Spleen (tissue), 11 donors: ENCODE results near the gene PARD3B. TPM values are rescaled to one million over a fixed set of nuclear protein-coding genes. Genes with fewer than 3 reads are reported as not detected.
"Not testable (repeated sequence)": the region's sequence is repeated elsewhere in the genome, so short reads cannot be mapped to it uniquely, and the experiment has no call there.

Experiments
- DNase-seq: peaks from one replicate; pipeline ENCODE4 v3.0.0-alpha.2; 2020
- H3K27ac ChIP-seq, 8 donors: fragments of 200-600 bp; sonication (generic) in 7 of 8; 1 replicate in 4 of 8; 2 replicates in 4 of 8; pipeline versions ENCODE4 v1.5.0 to v1.8.0; 2016 to 2021; ENCODE audit warnings: inconsistent platforms in 4 of 8, mild to moderate bottlenecking in 4 of 8, moderate library complexity in 1 of 8
- H3K27me3 ChIP-seq, 7 donors: fragments of 200-600 bp; sonication (generic) in 6 of 7; replicated peaks in 1 of 7; 1 replicate in 4 of 7; 2 replicates in 3 of 7; pipeline versions ENCODE4 v1.5.0 to v1.8.0; 2016 to 2021; ENCODE audit warnings: inconsistent platforms in 3 of 7, mild to moderate bottlenecking in 1 of 7
- H3K36me3 ChIP-seq, 6 donors: fragments of 200-600 bp; sonication (generic) in 5 of 6; 1 replicate in 4 of 6; 2 replicates in 2 of 6; pipeline versions ENCODE4 v1.5.0 to v1.8.0; 2016 to 2021; ENCODE audit warnings: inconsistent platforms in 2 of 6
- H3K4me1 ChIP-seq, 6 donors: fragments of 200-600 bp; sonication (generic) in 5 of 6; 1 replicate in 3 of 6; 2 replicates in 3 of 6; pipeline versions ENCODE4 v1.5.0 to v1.8.0; 2016 to 2021; ENCODE audit warnings: inconsistent platforms in 3 of 6
- H3K4me3 ChIP-seq, 8 donors: fragments of 200-600 bp; sonication (generic) in 7 of 8; 1 replicate in 4 of 8; 2 replicates in 4 of 8; pipeline versions ENCODE4 v1.5.0 to v1.8.0; 2016 to 2021; ENCODE audit warnings: inconsistent platforms in 4 of 8, mild to moderate bottlenecking in 4 of 8, moderate library complexity in 2 of 8
- H3K9me3 ChIP-seq, 8 donors: fragments of 200-600 bp; sonication (generic) in 7 of 8; 1 replicate in 4 of 8; 2 replicates in 4 of 8; pipeline versions ENCODE4 v1.5.0 to v1.8.0; 2016 to 2021; ENCODE audit warnings: inconsistent platforms in 4 of 8
- POLR2A ChIP-seq, 3 donors: fragments of 450-650 bp; IDR thresholded peaks; one replicate each; pipeline ENCODE4 v1.5.1; 2017; ENCODE audit warnings: antibody characterized with exemption in 3 of 3, mild to moderate bottlenecking in 1 of 3
- POLR2AphosphoS5 ChIP-seq, 3 donors: sonication (generic); formaldehyde crosslinking; IDR thresholded peaks; one replicate each; pipeline ENCODE4 v1.5.1; 2017; ENCODE audit warnings: antibody characterized with exemption in 3 of 3
- WGBS, 5 donors: extraction: QIAGEN DNeasy Blood & Tissue Kit in 3 of 5; methylation state at CpG; one replicate each; pipeline versions ENCODE4 v1.1.5 to v1.1.7; 2013 to 2018; 5-methylcytosine and 5-hydroxymethylcytosine counted together
- intact Hi-C: fragments of 100-400 bp; cut with DNase I; formaldehyde crosslinking; loops from one replicate; pipeline ENCODE4 v1.15.0; 2023; ENCODE audit warnings: low total_unique reads
- polyA plus RNA-seq, 3 donors: library from polyadenylated mRNA; stranded (reverse); fragments of 200-250 nt; gene quantifications; one replicate each; pipeline ENCODE4 v1.2.1, GENCODE V29; 2013
- total RNA-seq, 7 donors: library from RNA; depleted of rRNA in 3 of 7; stranded (reverse); fragments of >200 nt in 3 of 7; fragmentation: NEBNext Ultra II Directional in 4 of 7; extraction: Animal tissue kit (Norgen Biotek cat#: 25700) in 4 of 7; gene quantifications; one replicate each; pipeline versions ENCODE4 v1.1.0 to v1.2.1, GENCODE V29; 2016 to 2021
- TF ChIP-seq, protein P1 (sequence below), 11 experiments: fragments of 200-600 bp in 7 of 11; fragments of 450-650 bp in 4 of 11; sonication (generic) in 4 of 11; IDR thresholded peaks in 8 of 11; conservative IDR thresholded peaks in 3 of 11; 1 replicate in 7 of 11; 2 replicates in 4 of 11; pipeline versions ENCODE4 v1.4.0 to v1.8.0; 2016 to 2021; ENCODE audit warnings: antibody characterized with exemption in 11 of 11, inconsistent platforms in 4 of 11, mild to moderate bottlenecking in 1 of 11
- donor health status: healthy with polysubstance abuse.
- donor health status: DM: no; HTN: no; CAD: no; lungs with moderate emphysema.
- donor health status: DM: no; HTN: no; CAD: no.
- donor health status: Bipolar disorder and iron deficiency.
- donor health status: healthy.
- donor health status: DM: no; HTN: no; CAD: no.
- donor health status: DM: yes; HTN: yes; CAD: no.

Gene PARD3B
- total and polyA plus RNA-seq, 10 donors = 0.85 to 27.8 (median 14.7) TPM

GRCh38 chr2:204551512-204551863, 6.2 kb downstream of the PARD3B start:
- intact Hi-C loops = no loop called here
- H3K4me3 ChIP-seq = no peak overlapping the region
- no peak for DNase-seq
- TF ChIP-seq POLR2AphosphoS5 (IDR thresholded peaks at IDR 0.05) (no peak), POLR2A (IDR thresholded peaks at IDR 0.05) (no peak)
- TF ChIP-seq, protein P1, sequence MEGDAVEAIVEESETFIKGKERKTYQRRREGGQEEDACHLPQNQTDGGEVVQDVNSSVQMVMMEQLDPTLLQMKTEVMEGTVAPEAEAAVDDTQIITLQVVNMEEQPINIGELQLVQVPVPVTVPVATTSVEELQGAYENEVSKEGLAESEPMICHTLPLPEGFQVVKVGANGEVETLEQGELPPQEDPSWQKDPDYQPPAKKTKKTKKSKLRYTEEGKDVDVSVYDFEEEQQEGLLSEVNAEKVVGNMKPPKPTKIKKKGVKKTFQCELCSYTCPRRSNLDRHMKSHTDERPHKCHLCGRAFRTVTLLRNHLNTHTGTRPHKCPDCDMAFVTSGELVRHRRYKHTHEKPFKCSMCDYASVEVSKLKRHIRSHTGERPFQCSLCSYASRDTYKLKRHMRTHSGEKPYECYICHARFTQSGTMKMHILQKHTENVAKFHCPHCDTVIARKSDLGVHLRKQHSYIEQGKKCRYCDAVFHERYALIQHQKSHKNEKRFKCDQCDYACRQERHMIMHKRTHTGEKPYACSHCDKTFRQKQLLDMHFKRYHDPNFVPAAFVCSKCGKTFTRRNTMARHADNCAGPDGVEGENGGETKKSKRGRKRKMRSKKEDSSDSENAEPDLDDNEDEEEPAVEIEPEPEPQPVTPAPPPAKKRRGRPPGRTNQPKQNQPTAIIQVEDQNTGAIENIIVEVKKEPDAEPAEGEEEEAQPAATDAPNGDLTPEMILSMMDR (IDR thresholded peaks at IDR 0.05 in 8 of 11, conservative IDR thresholded peaks at IDR 0.05 in 3 of 11) = no peak
- H3K36me3 ChIP-seq = no peaks in the 10 kb centered on the region
- WGBS, 5 donors = 80 to 88% (median 84%) methylated on average over 3 of the region's 3 CpGs
- peaks cover 0 to 6% (median 0%) of the 10 kb centered on the region in 7 donors for H3K27me3 ChIP-seq
- H3K27ac ChIP-seq = no peak overlapping the region
- H3K4me1 ChIP-seq = peaks cover 0 to 9% (median 0%) of the 10 kb centered on the region in 6 donors
- no peaks in the 10 kb centered on the region for H3K9me3 ChIP-seq

GRCh38 chr2:204557604-204558003, 12.3 kb downstream of the PARD3B start:
- Histone ChIP-seq H3K4me1 (no peaks in the 10 kb centered on the region), H3K36me3 (no peaks in the 10 kb centered on the region), H3K9me3 (peaks cover 0 to 14% (median 4%) of the 10 kb centered on the region in 8 donors), H3K4me3 (no peak overlapping the region), H3K27me3 (no peaks in the 10 kb centered on the region), H3K27ac (no peak overlapping the region)
- WGBS, 5 donors = 80 to 91% (median 87%) methylated on average over 1 of the region's 1 CpG
- TF ChIP-seq POLR2A (IDR thresholded peaks at IDR 0.05) (no peak), POLR2AphosphoS5 (IDR thresholded peaks at IDR 0.05) (no peak)
- TF ChIP-seq, protein P1 (IDR thresholded peaks at IDR 0.05 in 8 of 11, conservative IDR thresholded peaks at IDR 0.05 in 3 of 11) = no peak
- intact Hi-C loops = no loop called here
- no peak for DNase-seq

DNA sequence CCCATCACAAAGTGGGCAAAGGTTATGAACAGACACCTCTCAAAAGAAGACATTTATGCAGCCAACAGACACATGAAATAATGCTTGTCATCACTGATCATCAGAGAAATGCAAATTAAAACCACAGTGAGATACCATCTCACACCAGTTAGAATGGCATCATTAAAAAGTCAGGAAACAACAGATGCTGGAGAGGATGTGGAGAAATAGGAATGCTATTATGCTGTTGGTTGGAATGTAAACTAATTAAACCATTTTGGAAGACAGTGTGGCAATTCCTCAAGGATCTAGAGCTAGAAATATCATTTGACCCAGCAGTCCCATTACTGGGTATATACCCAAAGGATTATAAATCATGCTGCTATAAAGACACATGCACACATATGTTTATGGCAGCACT, 14.1 kb downstream of the PARD3B start:
- DNase-seq, H3K4me3 ChIP-seq, H3K27me3 ChIP-seq, H3K4me1 ChIP-seq, H3K36me3 ChIP-seq, H3K27ac ChIP-seq, intact Hi-C loops: not testable (repeated sequence)
- peaks cover 0 to 14% (median 4%) of the 10 kb centered on the region in 8 donors for H3K9me3 ChIP-seq

DNA sequence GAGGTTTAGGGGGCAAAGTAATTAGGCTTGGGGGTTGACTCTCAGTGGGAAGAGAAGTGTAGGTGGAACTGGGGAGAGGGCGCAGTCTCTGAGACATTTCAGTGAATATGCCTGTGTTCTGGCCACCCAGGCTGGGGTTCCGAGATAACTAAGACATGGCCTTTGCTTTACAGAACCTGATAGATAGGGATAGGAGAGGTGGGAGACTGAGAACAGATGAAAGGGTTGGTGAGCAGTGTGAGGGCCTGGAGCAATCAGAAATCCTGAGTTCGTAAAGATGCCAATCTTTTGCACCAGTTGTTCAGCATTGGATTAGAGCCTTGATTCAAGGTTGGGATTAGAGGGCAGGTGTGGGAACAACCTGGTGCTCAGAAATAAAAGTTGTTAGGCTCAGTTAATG, 15.6 kb downstream of the PARD3B start:
- Histone ChIP-seq H3K27me3 (no peaks in the 10 kb centered on the region), H3K4me3 (no peak overlapping the region), H3K9me3 (peaks cover 0 to 14% (median 4%) of the 10 kb centered on the region in 8 donors), H3K27ac (no peak overlapping the region), H3K36me3 (no peaks in the 10 kb centered on the region), H3K4me1 (no peaks in the 10 kb centered on the region)
- TF ChIP-seq POLR2A (IDR thresholded peaks at IDR 0.05) (no peak), POLR2AphosphoS5 (IDR thresholded peaks at IDR 0.05) (no peak)
- TF ChIP-seq, protein P1 (IDR thresholded peaks at IDR 0.05 in 8 of 11, conservative IDR thresholded peaks at IDR 0.05 in 3 of 11) = no peak
- no peak for DNase-seq
- WGBS, 5 donors = 83 to 95% (median 88%) methylated on average over 3 of the region's 3 CpGs
- intact Hi-C loops = no loop called here

DNA sequence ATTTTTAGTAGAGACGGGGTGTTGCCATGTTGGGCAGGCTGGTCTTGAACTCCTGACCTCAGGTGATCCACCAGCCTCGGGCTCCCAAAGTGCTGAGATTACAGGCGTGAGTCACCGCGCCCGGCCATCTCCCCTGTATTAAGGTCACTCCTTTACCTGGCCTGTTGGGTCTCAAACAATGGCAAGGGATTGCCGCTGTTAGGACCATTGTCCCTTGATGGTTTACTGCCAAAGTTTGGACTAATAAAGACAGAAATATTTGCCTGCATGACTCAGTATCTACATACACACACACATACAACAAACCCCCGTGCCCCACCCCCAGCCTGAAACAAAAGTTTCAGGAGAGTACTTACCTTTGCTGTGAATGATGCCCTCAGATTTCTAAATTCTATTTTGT, 16.5 kb downstream of the PARD3B start:
- Histone ChIP-seq H3K27ac (no peak overlapping the region), H3K9me3 (peaks cover 0 to 14% (median 4%) of the 10 kb centered on the region in 8 donors), H3K27me3 (no peaks in the 10 kb centered on the region), H3K36me3 (no peaks in the 10 kb centered on the region), H3K4me3 (no peak overlapping the region), H3K4me1 (no peaks in the 10 kb centered on the region)
- no peak for DNase-seq
- intact Hi-C loops = no loop called here
- TF ChIP-seq, protein P1 (IDR thresholded peaks at IDR 0.05 in 8 of 11, conservative IDR thresholded peaks at IDR 0.05 in 3 of 11) = no peak
- 86 to 94% (median 90%) methylated on average over 8 of the region's 8 CpGs for WGBS, 5 donors
